SK-N-MC (cell line): ENCODE results near the gene UNC93A.
"Not testable (repeated sequence)": the region's sequence is repeated elsewhere in the genome, so short reads cannot be mapped to it uniquely, and the experiment has no call there.

Experiments
- DNase-seq: peaks from one replicate; pipeline ENCODE4 v3.0.0-alpha.2; 2011; ENCODE audit warnings: low read depth, low spot score
- H3K27ac ChIP-seq: fragments of 200-600 bp; sonication (generic); 2 replicates; pipeline ENCODE4 v1.5.1; 2016; ENCODE audit warnings: mixed run types
- H3K36me3 ChIP-seq: fragments of 200-600 bp; sonication (generic); 2 replicates; pipeline ENCODE4 v1.6.1; 2017; ENCODE audit warnings: antibody characterized with exemption, low read length, mixed read lengths; ENCODE audit not compliant: insufficient read depth
- H3K4me3 ChIP-seq: fragments of 200-600 bp; sonication (generic); 2 replicates; pipeline ENCODE4 v1.5.1; 2016
- H3K9ac ChIP-seq: fragments of 200-600 bp; sonication (generic); 2 replicates; pipeline ENCODE4 v1.8.0; 2017; ENCODE audit warnings: mixed run types, mixed read lengths; ENCODE audit not compliant: insufficient read length
- H3K9me3 ChIP-seq: fragments of 200-600 bp; sonication (generic); 2 replicates; pipeline ENCODE4 v1.6.1; 2017; ENCODE audit warnings: low read depth, mild to moderate bottlenecking, antibody characterized with exemption, low read length, moderate library complexity, mixed read lengths
- EZH2 ChIP-seq: fragments of 200-600 bp; sonication (generic); IDR thresholded peaks from one replicate; pipeline ENCODE4 v1.6.1; 2017; ENCODE audit warnings: antibody characterized with exemption
- FOXP2 ChIP-seq: optimal IDR thresholded peaks from 2 replicates; pipeline ENCODE3; 2011; ENCODE audit warnings: mild to moderate bottlenecking, moderate library complexity; ENCODE audit not compliant: insufficient read depth; ENCODE audit errors: extremely low read length, control extremely low read depth
- POLR2AphosphoS5 ChIP-seq: IDR thresholded peaks from 2 replicates; pipeline ENCODE4 v1.6.1; 2012; ENCODE audit warnings: mild to moderate bottlenecking, low read depth, low read length, borderline replicate concordance

Gene UNC93A

GRCh38 chr6:167290786-167291622 is at the start of gene UNC93A:
Gene UNC93A (plus strand): TSS chr6:167291315. CDS start chr6:167291490, 175 bp downstream.
- H3K9ac ChIP-seq, result no peak within 1 kb of the TSS
- H3K27ac ChIP-seq, result no peak within 1 kb of the TSS
- no peaks in the 10 kb centered on the region for H3K36me3 ChIP-seq
- TF ChIP-seq POLR2AphosphoS5 (no peak), FOXP2 (no peak), EZH2 (no peak)
- H3K9me3 ChIP-seq, result no peaks in the 10 kb centered on the region
- H3K4me3 ChIP-seq, result no peak within 1 kb of the TSS
- DNase-seq, result no peak

- H3K27ac ChIP-seq, H3K9ac ChIP-seq, H3K9me3 ChIP-seq, DNase-seq, H3K4me3 ChIP-seq, H3K36me3 ChIP-seq: not testable (repeated sequence)
Observed at GRCh38 chr6:167241321-167242134, 49.6 kb upstream of the UNC93A start.

- not testable (repeated sequence) for H3K4me3 ChIP-seq, DNase-seq, H3K27ac ChIP-seq, H3K36me3 ChIP-seq, H3K9ac ChIP-seq, H3K9me3 ChIP-seq
Observed at GRCh38 chr6:167242135-167242506, 49.0 kb upstream of the UNC93A start.

- DNase-seq, H3K9me3 ChIP-seq, H3K36me3 ChIP-seq, H3K27ac ChIP-seq, H3K9ac ChIP-seq, H3K4me3 ChIP-seq: not testable (repeated sequence)
Observed at GRCh38 chr6:167242511-167243051, 48.5 kb upstream of the UNC93A start.

- TF ChIP-seq EZH2 (no peak), FOXP2 (no peak), POLR2AphosphoS5 (no peak)
- no peak for DNase-seq
- Histone ChIP-seq H3K27ac (no peak overlapping the region), H3K9me3 (no peaks in the 10 kb centered on the region), H3K9ac (no peak overlapping the region), H3K36me3 (no peaks in the 10 kb centered on the region), H3K4me3 (no peak overlapping the region)
Observed at GRCh38 chr6:167244064-167244960, 46.8 kb upstream of the UNC93A start.

GRCh38 chr6:167244991-167245390 is 46.1 kb upstream of the UNC93A start:
- no peaks in the 10 kb centered on the region for H3K9me3 ChIP-seq
- H3K9ac ChIP-seq, result no peak overlapping the region
- no peak overlapping the region for H3K27ac ChIP-seq
- no peak overlapping the region for H3K4me3 ChIP-seq
- TF ChIP-seq FOXP2 (no peak), POLR2AphosphoS5 (no peak), EZH2 (no peak)
- no peaks in the 10 kb centered on the region for H3K36me3 ChIP-seq
- no peak for DNase-seq

- H3K36me3 ChIP-seq, result no peaks in the 10 kb centered on the region
- no peak for DNase-seq
- no peak overlapping the region for H3K27ac ChIP-seq
- no peaks in the 10 kb centered on the region for H3K9me3 ChIP-seq
- no peak overlapping the region for H3K4me3 ChIP-seq
- TF ChIP-seq EZH2 (no peak), FOXP2 (no peak), POLR2AphosphoS5 (no peak)
- H3K9ac ChIP-seq, result no peak overlapping the region
Observed at GRCh38 chr6:167245591-167245990, 45.5 kb upstream of the UNC93A start.

GRCh38 chr6:167247814-167248595 is 43.1 kb upstream of the UNC93A start:
- H3K4me3 ChIP-seq, result no peak overlapping the region
- H3K36me3 ChIP-seq, result no peaks in the 10 kb centered on the region
- no peak for DNase-seq
- no peak for TF ChIP-seq EZH2
- no peak for TF ChIP-seq FOXP2
- TF ChIP-seq POLR2AphosphoS5, result no peak
- H3K27ac ChIP-seq, result no peak overlapping the region
- H3K9me3 ChIP-seq, result no peaks in the 10 kb centered on the region
- no peak overlapping the region for H3K9ac ChIP-seq

GRCh38 chr6:167248878-167249455 is 42.1 kb upstream of the UNC93A start:
- H3K27ac ChIP-seq, H3K4me3 ChIP-seq, DNase-seq, H3K9me3 ChIP-seq, H3K9ac ChIP-seq, H3K36me3 ChIP-seq: not testable (repeated sequence)
